Choroid plexus epithelial cell (primary cell): Measurements from ENCODE around the gene TREM2.
A peak's percentile ranks its signal among the peaks of the same experiment; 100 is the strongest.
"Not testable (repeated sequence)": the region's sequence is repeated elsewhere in the genome, so short reads cannot be mapped to it uniquely, and the experiment has no call there.

Experiments
- DNase-seq: peaks from one replicate; pipeline ENCODE4 v3.0.0-alpha.2; 2010; ENCODE audit warnings: low read depth
- H3K4me3 ChIP-seq: 2 replicates; pipeline ENCODE4 v1.5.1; 2011; ENCODE audit warnings: low read depth, mild to moderate bottlenecking, control low read depth, low read length, moderate library complexity
- CTCF ChIP-seq: conservative IDR thresholded peaks from 2 replicates; pipeline ENCODE4 v1.5.1; 2011; ENCODE audit warnings: low read depth, mild to moderate bottlenecking, control low read depth, inconsistent platforms, low read length, moderate library complexity

The TREM2 gene

GRCh38 chr6:41135062-41135832 is 27.7 kb downstream of the TREM2 start:
- no peak for DNase-seq
- no peak for TF ChIP-seq CTCF
- H3K4me3 ChIP-seq: no peak overlapping the region

GRCh38 chr6:41132254-41132653 is 30.7 kb downstream of the TREM2 start:
- H3K4me3 ChIP-seq: no peak overlapping the region
- no peak for TF ChIP-seq CTCF
- DNase-seq: no peak

- no peak overlapping the region for H3K4me3 ChIP-seq
- no peak for TF ChIP-seq CTCF
- no peak for DNase-seq
Observed at GRCh38 chr6:41125282-41125681, 37.6 kb downstream of the TREM2 start.

GRCh38 chr6:41122918-41123317 is 40.0 kb downstream of the TREM2 start:
- no peak for TF ChIP-seq CTCF
- H3K4me3 ChIP-seq: no peak overlapping the region
- no peak for DNase-seq

DNA sequence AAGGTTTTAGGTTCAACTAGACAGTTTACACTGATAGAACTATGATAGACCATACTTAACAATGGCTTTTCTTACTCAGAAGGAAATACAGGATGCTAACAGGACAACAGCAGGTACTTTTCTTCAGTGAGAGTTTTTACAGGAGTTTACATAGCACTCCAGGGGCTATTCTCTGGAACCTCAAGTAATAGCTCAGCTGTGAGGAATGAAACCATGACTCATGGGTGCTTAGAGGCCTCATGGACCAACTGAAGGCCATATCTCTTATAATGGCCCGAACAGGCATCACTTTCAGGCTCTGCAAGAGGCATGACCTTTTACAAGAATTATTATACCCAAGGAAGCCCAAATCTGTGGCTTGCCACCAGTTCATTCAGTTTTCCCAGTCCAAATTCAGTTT is 40.5 kb downstream of the TREM2 start:
- TF ChIP-seq CTCF: no peak
- DNase-seq: peak; percentile 32
- H3K4me3 ChIP-seq: no peak overlapping the region

DNA sequence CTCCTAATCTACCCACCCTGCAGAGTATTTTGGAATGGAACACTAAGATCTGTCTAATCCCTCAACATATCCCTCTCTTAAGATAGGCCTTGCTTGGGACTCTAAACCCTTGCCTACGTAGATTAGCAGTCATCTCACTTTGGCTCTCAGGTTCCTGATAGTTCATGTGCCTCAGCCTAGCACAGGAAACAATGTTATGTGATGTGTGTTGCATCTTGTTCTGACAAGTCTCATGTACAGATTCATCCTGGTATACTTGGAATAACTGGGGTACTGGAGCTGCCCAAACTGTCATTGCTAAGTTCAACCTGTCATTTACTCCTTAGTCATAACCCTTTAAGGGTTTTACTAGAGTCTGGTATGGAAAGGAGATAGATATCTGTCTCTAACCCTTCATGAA is 42.9 kb downstream of the TREM2 start:
- no peak for DNase-seq
- H3K4me3 ChIP-seq: no peak overlapping the region
- no peak for TF ChIP-seq CTCF

DNA sequence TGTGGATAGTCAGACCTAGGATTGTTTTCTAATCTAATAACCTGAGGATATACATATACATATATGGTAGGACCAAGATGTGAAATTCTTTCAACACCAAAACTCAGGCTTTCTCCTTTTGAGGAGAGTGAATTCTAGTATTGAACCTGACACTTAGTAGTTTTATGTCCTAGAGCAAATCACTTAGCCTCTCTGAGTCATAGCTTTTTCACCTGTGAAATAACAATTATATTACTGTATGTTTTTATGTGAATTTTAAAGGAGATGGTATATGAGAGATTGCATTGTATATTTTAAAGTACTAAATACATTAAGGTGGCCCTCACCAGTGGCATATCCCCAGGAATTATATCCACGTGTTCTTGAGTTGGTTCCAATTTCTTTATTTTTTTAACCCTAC is 43.4 kb downstream of the TREM2 start:
- H3K4me3 ChIP-seq: no peak overlapping the region

DNA sequence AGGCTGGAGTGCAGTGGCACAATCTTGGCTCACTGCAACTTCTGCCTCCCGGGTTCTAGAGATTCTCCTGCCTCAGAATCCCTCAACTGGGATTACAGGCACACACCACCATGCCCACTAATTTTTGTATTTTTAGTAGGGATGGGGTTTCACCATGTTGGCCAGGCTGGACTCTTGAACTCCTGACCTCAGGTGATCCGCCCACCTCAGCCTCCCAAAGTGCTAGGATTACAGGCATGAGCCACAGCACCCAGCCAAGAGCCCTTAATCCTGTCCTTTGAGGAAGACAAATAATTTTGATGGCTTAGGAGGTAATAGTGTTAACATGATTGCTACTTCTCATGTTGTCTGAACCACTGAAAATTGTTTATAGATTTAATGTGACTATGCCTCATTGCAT is 47.9 kb downstream of the TREM2 start:
- DNase-seq, H3K4me3 ChIP-seq: not testable (repeated sequence)

More for the DNA sequence above, 43.4 kb downstream of the TREM2 start:
- DNase-seq: no peak
- no peak for TF ChIP-seq CTCF
